Spleen (tissue), 7 donors: ENCODE data around the gene DEFB113.

Source experiments
- CTCF ChIP-seq, 11 experiments: fragments of 200-600 bp in 7 of 11; fragments of 450-650 bp in 4 of 11; sonication (generic) in 4 of 11; IDR thresholded peaks in 8 of 11; conservative IDR thresholded peaks in 3 of 11; 1 replicate in 7 of 11; 2 replicates in 4 of 11; pipeline versions ENCODE4 v1.4.0 to v1.8.0; 2016 to 2021; ENCODE audit warnings: antibody characterized with exemption in 11 of 11, inconsistent platforms in 4 of 11, mild to moderate bottlenecking in 1 of 11
- POLR2A ChIP-seq, 3 donors: fragments of 450-650 bp; IDR thresholded peaks; one replicate each; pipeline ENCODE4 v1.5.1; 2017; ENCODE audit warnings: antibody characterized with exemption in 3 of 3, mild to moderate bottlenecking in 1 of 3
- donor health status: DM: no; HTN: no; CAD: no; lungs with moderate emphysema.
- donor health status: DM: no; HTN: no; CAD: no.
- donor health status: DM: no; HTN: no; CAD: no.

GRCh38 chr6:49986551-49986950, 17.1 kb upstream of the DEFB113 start:
- TF ChIP-seq CTCF (IDR thresholded peaks at IDR 0.05 in 8 of 11, conservative IDR thresholded peaks at IDR 0.05 in 3 of 11) (no peak), POLR2A (IDR thresholded peaks at IDR 0.05) (no peak)
